ENCODE measurements around the gene FOSB. TPM values are rescaled to one million over a fixed set of nuclear protein-coding genes. Genes with fewer than 3 reads are reported as not detected.
A peak's percentile ranks its signal among the peaks of the same experiment; 100 is the strongest.

Gene FOSB
- total and polyA plus RNA-seq, 9 donors, result 2.9 to 295 (median 44.3) TPM

- H3K27me3 ChIP-seq, result peaks cover 3% of the 10 kb centered on the region
- H3K36me3 ChIP-seq, result no peaks in the 10 kb centered on the region
- no peak overlapping the region for H3K4me3 ChIP-seq
- TF ChIP-seq CTCF (IDR thresholded peaks at IDR 0.05) (no peak), POLR2A (IDR thresholded peaks at IDR 0.05) (no peak), EP300 (IDR thresholded peaks at IDR 0.05) (no peak)
- 92 to 95% (median 94%) methylated on average over 38 to 39 of the region's 39 CpGs for WGBS, 3 donors
- no peak for DNase-seq
- no peaks in the 10 kb centered on the region for H3K9me3 ChIP-seq
- H3K27ac ChIP-seq, result no peak overlapping the region
- intact Hi-C loops (cut with DNase I), result no loop called here
- peaks cover 9% of the 10 kb centered on the region for H3K4me1 ChIP-seq (ENCODE audit: insufficient read depth)
Observed at GRCh38 chr19:45494261-45494916, 26.6 kb downstream of the FOSB start.

- intact Hi-C loops (cut with DNase I), result no loop called here
- WGBS, 3 donors, result 75 to 80% (median 77%) methylated on average over 5 of the region's 5 CpGs
- Histone ChIP-seq H3K4me3 (no peak overlapping the region), H3K36me3 (no peaks in the 10 kb centered on the region), H3K27me3 (peaks cover 3% of the 10 kb centered on the region), H3K9me3 (no peaks in the 10 kb centered on the region), H3K27ac (no peak overlapping the region), H3K4me1 (ENCODE audit: insufficient read depth) (peaks cover 9% of the 10 kb centered on the region)
- TF ChIP-seq EP300 (IDR thresholded peaks at IDR 0.05) (no peak), POLR2A (IDR thresholded peaks at IDR 0.05) (no peak), CTCF (IDR thresholded peaks at IDR 0.05) (no peak)
- no peak for DNase-seq
Observed at GRCh38 chr19:45495178-45495577, 27.4 kb downstream of the FOSB start.

GRCh38 chr19:45496349-45496953 is 28.7 kb downstream of the FOSB start:
- intact Hi-C loops (cut with DNase I), result no loop called here
- no peak overlapping the region for H3K27ac ChIP-seq
- peaks cover 3% of the 10 kb centered on the region for H3K27me3 ChIP-seq
- no peaks in the 10 kb centered on the region for H3K9me3 ChIP-seq
- H3K36me3 ChIP-seq, result no peaks in the 10 kb centered on the region
- peak overlapping the region; percentile 50 for H3K4me3 ChIP-seq
- DNase-seq, result peak in 3 of 5 donors; percentile 40 to 73 (median 70)
- no peak for TF ChIP-seq EP300 (IDR thresholded peaks at IDR 0.05)
- H3K4me1 ChIP-seq (ENCODE audit: insufficient read depth), result peaks cover 9% of the 10 kb centered on the region
- WGBS, 3 donors, result 1% methylated on average over 29 to 54 of the region's 54 CpGs

GRCh38 chr19:45497791-45498190 is 30.0 kb downstream of the FOSB start:
- Histone ChIP-seq H3K4me1 (ENCODE audit: insufficient read depth) (peaks cover 9% of the 10 kb centered on the region), H3K4me3 (no peak overlapping the region), H3K36me3 (no peaks in the 10 kb centered on the region), H3K27me3 (peaks cover 3% of the 10 kb centered on the region), H3K9me3 (no peaks in the 10 kb centered on the region), H3K27ac (no peak overlapping the region)
- no peak for TF ChIP-seq CTCF (IDR thresholded peaks at IDR 0.05)
- TF ChIP-seq POLR2A (IDR thresholded peaks at IDR 0.05), result no peak
- TF ChIP-seq EP300 (IDR thresholded peaks at IDR 0.05), result no peak
- no peak for DNase-seq
- 10 to 26% (median 19%) methylated on average over 16 of the region's 16 CpGs for WGBS, 3 donors
- intact Hi-C loops (cut with DNase I), result no loop called here

All from ovary (tissue), 9 donors.